Lung microvascular endothelial cell (primary cell): ENCODE data around the gene STAU1. TPM values are rescaled to one million over a fixed set of nuclear protein-coding genes. Genes with fewer than 3 reads are reported as not detected.

Experiments
- DNase-seq, 2 donors: peaks; one replicate each; pipeline versions ENCODE4 v3.0.0 to v3.0.0-alpha.2; 2010; ENCODE audit warnings: low read depth in 2 of 2
- total RNA-seq: library from RNA; depleted of rRNA; stranded (reverse); fragments of >200 nt; gene quantifications from 2 replicates; pipeline ENCODE4 v1.2.1, GENCODE V29; 2014

The STAU1 gene
- total RNA-seq, 1 donor from 2014 or later: 34.9 TPM

GRCh38 chr20:49074521-49074920, 113.6 kb downstream of the STAU1 start:
- DNase-seq: no peak

Other genes starting within 250 kb of the STAU1 start
- 52.6 and 55.4 TPM in 2 replicates for gene CSE1L, start 142.0 kb downstream of the STAU1 start, total RNA-seq
- 13.9 and 20.8 TPM in 2 replicates for gene DDX27, start 31.1 kb upstream of the STAU1 start, total RNA-seq
- gene ZNFX1, start 89.7 kb upstream of the STAU1 start, total RNA-seq: 20.9 and 23.0 TPM in 2 replicates